K562 (cell line): ENCODE data around the gene ABHD3. TPM values are rescaled to one million over a fixed set of nuclear protein-coding genes. Genes with fewer than 3 reads are reported as not detected.

Experiments
- FIP1L1 ChIP-seq: fragments of 200-400 bp; formaldehyde crosslinking; IDR thresholded peaks from 2 replicates; pipeline ENCODE4 v1.6.1; 2018; ENCODE audit warnings: mild to moderate bottlenecking, low read depth, low read length; ENCODE audit not compliant: poor library complexity, severe bottlenecking
- FOXA1 ChIP-seq: fragments of 450-650 bp; IDR thresholded peaks from 2 replicates; pipeline ENCODE4 v1.6.1; 2016; ENCODE audit warnings: mild to moderate bottlenecking, borderline replicate concordance
- KLF6 ChIP-seq: fragments of 250-450 bp; sonication (Bioruptor Pico); IDR thresholded peaks from 2 replicates; pipeline ENCODE4 v1.4.0; 2020; ENCODE audit warnings: mild to moderate bottlenecking, moderate library complexity, borderline replicate concordance
- NFXL1 ChIP-seq: fragments of 450-650 bp; formaldehyde crosslinking; IDR thresholded peaks from 2 replicates; pipeline ENCODE4 v1.4.0; 2021; ENCODE audit warnings: mild to moderate bottlenecking
- POU5F1 ChIP-seq: fragments of 150-350 bp; IDR thresholded peaks from 2 replicates; pipeline ENCODE4 v1.6.1; 2014; ENCODE audit warnings: borderline replicate concordance, low read length, low read depth, mild to moderate bottlenecking; ENCODE audit not compliant: partially characterized antibody
- SMAD3 ChIP-seq: fragments of 450-650 bp; formaldehyde crosslinking; conservative IDR thresholded peaks from 2 replicates; pipeline ENCODE4 v1.4.0; 2020; ENCODE audit warnings: mild to moderate bottlenecking
- SMARCB1 ChIP-seq: IDR thresholded peaks from 2 replicates; pipeline ENCODE4 v1.6.1; 2011; ENCODE audit warnings: improper control_type of control experiment, low read depth; ENCODE audit not compliant: insufficient read length
- SP1 ChIP-seq: sonication (generic); formaldehyde crosslinking; IDR thresholded peaks from 2 replicates; pipeline ENCODE4 v1.8.1; 2022; ENCODE audit warnings: mild to moderate bottlenecking, missing genetic modification reagents
- XRCC5 ChIP-seq: fragments of 200-400 bp; formaldehyde crosslinking; IDR thresholded peaks from 2 replicates; pipeline ENCODE4 v1.6.1; 2017; ENCODE audit warnings: low read depth, mild to moderate bottlenecking, low read length
- ZBTB17 ChIP-seq: fragments of 450-650 bp; formaldehyde crosslinking; IDR thresholded peaks from 2 replicates; pipeline ENCODE4 v1.4.0; 2020; ENCODE audit warnings: mild to moderate bottlenecking
- ZNF3 ChIP-seq: fragments of 250-450 bp; sonication (Bioruptor Pico); IDR thresholded peaks from 2 replicates; pipeline ENCODE4 v1.5.0; 2021; ENCODE audit warnings: mild to moderate bottlenecking, moderate library complexity
- ZNF57 ChIP-seq: fragments of 450-650 bp; formaldehyde crosslinking; IDR thresholded peaks from 2 replicates; pipeline ENCODE4 v1.4.0; 2020; ENCODE audit warnings: mild to moderate bottlenecking, moderate library complexity
- polyA plus RNA-seq, 8 experiments: library from polyadenylated mRNA; depleted of rRNA in 4 of 8; stranded (reverse) in 5 of 8; unstranded in 3 of 8; fragments of >200 nt; fragmentation: Nextera tagmentation in 2 of 8; fragmentation: Illumina TruSeq in 1 of 8; extraction: Ambion mirVana in 2 of 8; extraction: Trizol in 1 of 8; gene quantifications; 2 replicates each; pipeline versions ENCODE4 v1.2.1 to v1.2.3, GENCODE V29; 2011 to 2014; ENCODE audit warnings: inconsistent platforms in 1 of 8, missing spikeins in 1 of 8
- total RNA-seq, 7 experiments: library from RNA; depleted of rRNA in 6 of 7; stranded (reverse); fragments of >200 nt in 6 of 7; fragmentation: Illumina TruSeq in 2 of 7; extraction: Trizol in 2 of 7; gene quantifications; 2 replicates each; pipeline versions ENCODE4 v1.2.1 to v1.2.3, GENCODE V29; 2011 to 2021; ENCODE audit warnings: low replicate concordance in 1 of 7
- TF ChIP-seq, protein P1 (sequence below): IDR thresholded peaks from 2 replicates; pipeline ENCODE4 v1.6.1; 2011; ENCODE audit warnings: borderline replicate concordance, low read depth, mild to moderate bottlenecking, moderate library complexity, low read length; ENCODE audit not compliant: insufficient read depth, poor library complexity, severe bottlenecking
- TF ChIP-seq, protein P2 (sequence below): IDR thresholded peaks from 2 replicates; pipeline ENCODE4 v1.6.1; 2016; ENCODE audit warnings: missing genetic modification characterization, missing compliant biosample characterization
- TF ChIP-seq, protein P3 (sequence below): fragments of 450-650 bp; IDR thresholded peaks from 2 replicates; pipeline ENCODE4 v1.6.1; 2016; ENCODE audit warnings: antibody characterized with exemption
- TF ChIP-seq, protein P4 (sequence below): fragments of 450-650 bp; IDR thresholded peaks from 2 replicates; pipeline ENCODE4 v1.6.1; 2017; ENCODE audit warnings: mild to moderate bottlenecking, moderate library complexity
- TF ChIP-seq, protein P5 (sequence below): fragments of 250-450 bp; sonication (Bioruptor Pico); IDR thresholded peaks from 2 replicates; pipeline ENCODE4 v1.8.0; 2022; ENCODE audit warnings: moderate library complexity, mild to moderate bottlenecking, inconsistent platforms
- TF ChIP-seq, protein P6 (sequence below), 2 experiments: IDR thresholded peaks; 2 replicates each; pipeline ENCODE4 v1.6.1; 2011; ENCODE audit warnings: borderline replicate concordance in 1 of 2, control low read depth in 1 of 2, low read depth in 1 of 2, low read length in 1 of 2, mild to moderate bottlenecking in 1 of 2, mixed read lengths in 1 of 2, moderate library complexity in 1 of 2; ENCODE audit not compliant: insufficient read depth in 1 of 2, insufficient read length in 1 of 2, poor library complexity in 1 of 2, severe bottlenecking in 1 of 2; ENCODE audit errors: extremely low read depth in 1 of 2

Gene ABHD3
- total and polyA plus RNA-seq, 9 of the 15 experiments (the other 6 are each of a cell fraction or from before 2014, with no cell fraction given), result 6.3 to 38.8 (median 19.4) TPM

DNA sequence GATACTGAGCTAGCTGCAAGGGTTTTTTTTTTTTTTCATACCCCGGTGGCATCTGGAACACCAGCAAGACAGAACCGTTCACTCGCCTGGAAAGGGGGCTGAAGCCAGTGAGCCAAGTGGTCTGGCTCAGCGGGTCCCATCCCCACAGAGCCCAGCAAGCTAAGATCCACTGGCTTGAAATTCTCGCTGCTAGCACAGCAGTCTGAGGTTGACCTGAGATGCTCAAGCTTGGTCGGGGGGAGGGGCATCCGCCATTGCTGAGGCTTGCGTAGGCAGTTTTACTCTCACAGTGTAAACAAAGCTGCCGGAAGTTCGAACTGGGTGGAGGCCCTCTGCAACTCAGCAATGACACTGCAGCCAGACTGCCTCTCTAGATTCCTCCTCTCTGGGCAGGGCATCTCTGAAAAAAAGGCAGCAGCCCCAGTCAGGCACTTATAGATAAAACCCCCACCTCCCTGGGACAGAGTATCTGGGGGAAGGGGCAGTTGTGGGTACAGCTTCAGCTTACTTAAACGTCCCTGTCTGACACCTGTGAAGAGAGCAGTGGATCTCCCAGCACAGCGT lies 31.0 kb upstream of the ABHD3 start (continued):
- TF ChIP-seq, protein P1, sequence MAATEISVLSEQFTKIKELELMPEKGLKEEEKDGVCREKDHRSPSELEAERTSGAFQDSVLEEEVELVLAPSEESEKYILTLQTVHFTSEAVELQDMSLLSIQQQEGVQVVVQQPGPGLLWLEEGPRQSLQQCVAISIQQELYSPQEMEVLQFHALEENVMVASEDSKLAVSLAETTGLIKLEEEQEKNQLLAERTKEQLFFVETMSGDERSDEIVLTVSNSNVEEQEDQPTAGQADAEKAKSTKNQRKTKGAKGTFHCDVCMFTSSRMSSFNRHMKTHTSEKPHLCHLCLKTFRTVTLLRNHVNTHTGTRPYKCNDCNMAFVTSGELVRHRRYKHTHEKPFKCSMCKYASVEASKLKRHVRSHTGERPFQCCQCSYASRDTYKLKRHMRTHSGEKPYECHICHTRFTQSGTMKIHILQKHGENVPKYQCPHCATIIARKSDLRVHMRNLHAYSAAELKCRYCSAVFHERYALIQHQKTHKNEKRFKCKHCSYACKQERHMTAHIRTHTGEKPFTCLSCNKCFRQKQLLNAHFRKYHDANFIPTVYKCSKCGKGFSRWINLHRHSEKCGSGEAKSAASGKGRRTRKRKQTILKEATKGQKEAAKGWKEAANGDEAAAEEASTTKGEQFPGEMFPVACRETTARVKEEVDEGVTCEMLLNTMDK, result no peak
- no peak for TF ChIP-seq POU5F1
- TF ChIP-seq KLF6, result peak; percentile 59; the same call in 1 of the 2 replicates
- TF ChIP-seq XRCC5, result no peak
- TF ChIP-seq FIP1L1, result no peak
- TF ChIP-seq, protein P2, sequence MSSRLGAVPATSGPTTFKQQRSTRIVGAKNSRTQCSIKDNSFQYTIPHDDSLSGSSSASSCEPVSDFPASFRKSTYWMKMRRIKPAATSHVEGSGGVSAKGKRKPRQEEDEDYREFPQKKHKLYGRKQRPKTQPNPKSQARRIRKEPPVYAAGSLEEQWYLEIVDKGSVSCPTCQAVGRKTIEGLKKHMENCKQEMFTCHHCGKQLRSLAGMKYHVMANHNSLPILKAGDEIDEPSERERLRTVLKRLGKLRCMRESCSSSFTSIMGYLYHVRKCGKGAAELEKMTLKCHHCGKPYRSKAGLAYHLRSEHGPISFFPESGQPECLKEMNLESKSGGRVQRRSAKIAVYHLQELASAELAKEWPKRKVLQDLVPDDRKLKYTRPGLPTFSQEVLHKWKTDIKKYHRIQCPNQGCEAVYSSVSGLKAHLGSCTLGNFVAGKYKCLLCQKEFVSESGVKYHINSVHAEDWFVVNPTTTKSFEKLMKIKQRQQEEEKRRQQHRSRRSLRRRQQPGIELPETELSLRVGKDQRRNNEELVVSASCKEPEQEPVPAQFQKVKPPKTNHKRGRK (tag), result no peak
- TF ChIP-seq, protein P3, sequence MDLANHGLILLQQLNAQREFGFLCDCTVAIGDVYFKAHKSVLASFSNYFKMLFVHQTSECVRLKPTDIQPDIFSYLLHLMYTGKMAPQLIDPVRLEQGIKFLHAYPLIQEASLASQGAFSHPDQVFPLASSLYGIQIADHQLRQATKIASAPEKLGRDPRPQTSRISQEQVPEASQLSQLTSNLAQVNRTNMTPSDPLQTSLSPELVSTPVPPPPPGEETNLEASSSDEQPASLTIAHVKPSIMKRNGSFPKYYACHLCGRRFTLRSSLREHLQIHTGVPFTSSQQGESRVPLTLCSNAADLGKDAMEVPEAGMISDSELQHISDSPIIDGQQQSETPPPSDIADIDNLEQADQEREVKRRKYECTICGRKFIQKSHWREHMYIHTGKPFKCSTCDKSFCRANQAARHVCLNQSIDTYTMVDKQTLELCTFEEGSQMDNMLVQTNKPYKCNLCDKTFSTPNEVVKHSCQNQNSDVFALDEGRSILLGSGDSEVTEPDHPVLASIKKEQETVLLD, result no peak
- no peak for TF ChIP-seq NFXL1
- no peak for TF ChIP-seq SP1
- TF ChIP-seq, protein P4, sequence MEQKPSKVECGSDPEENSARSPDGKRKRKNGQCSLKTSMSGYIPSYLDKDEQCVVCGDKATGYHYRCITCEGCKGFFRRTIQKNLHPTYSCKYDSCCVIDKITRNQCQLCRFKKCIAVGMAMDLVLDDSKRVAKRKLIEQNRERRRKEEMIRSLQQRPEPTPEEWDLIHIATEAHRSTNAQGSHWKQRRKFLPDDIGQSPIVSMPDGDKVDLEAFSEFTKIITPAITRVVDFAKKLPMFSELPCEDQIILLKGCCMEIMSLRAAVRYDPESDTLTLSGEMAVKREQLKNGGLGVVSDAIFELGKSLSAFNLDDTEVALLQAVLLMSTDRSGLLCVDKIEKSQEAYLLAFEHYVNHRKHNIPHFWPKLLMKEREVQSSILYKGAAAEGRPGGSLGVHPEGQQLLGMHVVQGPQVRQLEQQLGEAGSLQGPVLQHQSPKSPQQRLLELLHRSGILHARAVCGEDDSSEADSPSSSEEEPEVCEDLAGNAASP, result 0 out of 2 replicates have a peak, but pooled peaks have one; percentile 35
- TF ChIP-seq, protein P5, sequence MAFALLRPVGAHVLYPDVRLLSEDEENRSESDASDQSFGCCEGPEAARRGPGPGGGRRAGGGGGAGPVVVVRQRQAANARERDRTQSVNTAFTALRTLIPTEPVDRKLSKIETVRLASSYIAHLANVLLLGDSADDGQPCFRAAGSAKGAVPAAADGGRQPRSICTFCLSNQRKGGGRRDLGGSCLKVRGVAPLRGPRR (CRISPR knock-in tag), result no peak
- TF ChIP-seq SMAD3, result no peak
- no peak for TF ChIP-seq ZNF57
- TF ChIP-seq ZBTB17 (CRISPR knock-in tag), result peak; percentile 29; the same call in 1 of the 2 replicates
- no peak for TF ChIP-seq SMARCB1
- TF ChIP-seq, protein P6, sequence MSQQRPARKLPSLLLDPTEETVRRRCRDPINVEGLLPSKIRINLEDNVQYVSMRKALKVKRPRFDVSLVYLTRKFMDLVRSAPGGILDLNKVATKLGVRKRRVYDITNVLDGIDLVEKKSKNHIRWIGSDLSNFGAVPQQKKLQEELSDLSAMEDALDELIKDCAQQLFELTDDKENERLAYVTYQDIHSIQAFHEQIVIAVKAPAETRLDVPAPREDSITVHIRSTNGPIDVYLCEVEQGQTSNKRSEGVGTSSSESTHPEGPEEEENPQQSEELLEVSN (IDR thresholded peaks at IDR 0.05; ENCODE audit: borderline replicate concordance in 1 of 2, extremely low read depth in 1 of 2, insufficient read depth in 1 of 2, insufficient read length in 1 of 2, low read depth in 1 of 2, low read length in 1 of 2, poor library complexity in 1 of 2, severe bottlenecking in 1 of 2), result no peak
- TF ChIP-seq FOXA1, result peak; percentile 55; the same call in 1 of the 2 replicates
- no peak for TF ChIP-seq ZNF3 (CRISPR knock-in tag)
